DMS53 (cell line): ENCODE results near the gene BRAF.
A peak's percentile ranks its signal among the peaks of the same experiment; 100 is the strongest.
"Not testable (repeated sequence)": the region's sequence is repeated elsewhere in the genome, so short reads cannot be mapped to it uniquely, and the experiment has no call there.

ENCODE experiments used
- DNase-seq: peaks from one replicate; lab custom pipeline; 2025; lab: John Stamatoyannopoulos, UW

The BRAF gene

GRCh38 chr7:140708764-140709163, 216.0 kb downstream of the BRAF start:
- not testable (repeated sequence) for DNase-seq

GRCh38 chr7:140707132-140707531, 217.6 kb downstream of the BRAF start:
- no peak for DNase-seq

GRCh38 chr7:140704205-140704604, 220.5 kb downstream of the BRAF start:
- DNase-seq: no peak

GRCh38 chr7:140702774-140703173, 222.0 kb downstream of the BRAF start:
- peak; percentile 32 for DNase-seq

- no peak for DNase-seq
Measured at GRCh38 chr7:140698477-140698876, 226.3 kb downstream of the BRAF start.

GRCh38 chr7:140697447-140698143, 227.1 kb downstream of the BRAF start:
- no peak for DNase-seq

GRCh38 chr7:140696680-140697446, 227.9 kb downstream of the BRAF start, which contains the start of gene NDUFB2:
TSS of gene NDUFB2 (plus strand) at chr7:140696708. CDS start at chr7:140696745, 37 bp downstream.
- DNase-seq: peak; percentile 95

GRCh38 chr7:140696024-140696679, 228.6 kb downstream of the BRAF start:
- DNase-seq: peak; percentile 99

GRCh38 chr7:140695381-140695780, 229.3 kb downstream of the BRAF start:
- no peak for DNase-seq

- DNase-seq: no peak
Measured at GRCh38 chr7:140694592-140694991, 230.1 kb downstream of the BRAF start.

- not testable (repeated sequence) for DNase-seq
Measured at GRCh38 chr7:140693849-140694248, 230.9 kb downstream of the BRAF start.

- DNase-seq: peak; percentile 27
Measured at GRCh38 chr7:140691376-140692045, 233.2 kb downstream of the BRAF start.

- DNase-seq: no peak
Measured at GRCh38 chr7:140689199-140690152, 235.3 kb downstream of the BRAF start.

- no peak for DNase-seq
Measured at GRCh38 chr7:140688341-140688740, 236.4 kb downstream of the BRAF start.

- no peak for DNase-seq
Measured at GRCh38 chr7:140686921-140687320, 237.8 kb downstream of the BRAF start.

- no peak for DNase-seq
Measured at GRCh38 chr7:140685407-140686087, 239.2 kb downstream of the BRAF start.

- no peak for DNase-seq
Measured at GRCh38 chr7:140684066-140684950, 240.4 kb downstream of the BRAF start.

GRCh38 chr7:140683657-140684056, 241.1 kb downstream of the BRAF start:
- DNase-seq: no peak

GRCh38 chr7:140681766-140682165, 243.0 kb downstream of the BRAF start:
- DNase-seq: no peak
